Breast epithelium (tissue), 3 donors: Measurements from ENCODE around the gene PTPRU.
A peak's percentile ranks its signal among the peaks of the same experiment; 100 is the strongest.

Experiments used
- CTCF ChIP-seq, 3 donors: fragments of 450-650 bp; IDR thresholded peaks; one replicate each; pipeline ENCODE4 v1.5.1; 2016 to 2017; ENCODE audit warnings: antibody characterized with exemption in 3 of 3, mild to moderate bottlenecking in 3 of 3, moderate library complexity in 3 of 3
- POLR2A ChIP-seq: fragments of 450-650 bp; IDR thresholded peaks from one replicate; pipeline ENCODE4 v1.6.1; 2016; ENCODE audit warnings: antibody characterized with exemption, mild to moderate bottlenecking, moderate library complexity
- POLR2AphosphoS5 ChIP-seq, 3 donors: sonication (generic); formaldehyde crosslinking; IDR thresholded peaks; one replicate each; pipeline ENCODE4 v1.6.1; 2017; ENCODE audit warnings: antibody characterized with exemption in 3 of 3

GRCh38 chr1:29245876-29246275 is 9.6 kb downstream of the PTPRU start:
- TF ChIP-seq CTCF (IDR thresholded peaks at IDR 0.05) (peak in 2 of 3 donors; percentile 17 to 28), POLR2A (no peak), POLR2AphosphoS5 (IDR thresholded peaks at IDR 0.05) (no peak)
